Liver (tissue), 3 donors: ENCODE data around the gene RPL21.

ENCODE experiments used
- EGR1 ChIP-seq, 2 donors: IDR thresholded peaks; 2 replicates each; pipeline ENCODE4 v1.6.1; 2016 to 2018; ENCODE audit warnings: antibody characterized with exemption in 2 of 2, low read depth in 2 of 2
- FOXA1 ChIP-seq: IDR thresholded peaks from 2 replicates; pipeline ENCODE4 v1.6.1; 2016; ENCODE audit warnings: antibody characterized with exemption
- GABPA ChIP-seq, 2 donors: IDR thresholded peaks in 1 of 2; conservative IDR thresholded peaks in 1 of 2; 2 replicates each; pipeline ENCODE4 v1.6.1; 2016; ENCODE audit warnings: antibody characterized with exemption in 2 of 2, mild to moderate bottlenecking in 1 of 2, moderate library complexity in 1 of 2
- JUND ChIP-seq, 2 donors: IDR thresholded peaks; 2 replicates each; pipeline ENCODE4 v1.6.1; 2016; ENCODE audit warnings: antibody characterized with exemption in 2 of 2
- NR2F2 ChIP-seq: IDR thresholded peaks from 2 replicates; pipeline ENCODE4 v1.6.1; 2016; ENCODE audit warnings: antibody characterized with exemption
- RAD21 ChIP-seq, 2 donors: IDR thresholded peaks; 2 replicates each; pipeline ENCODE4 v1.6.1; 2016; ENCODE audit warnings: antibody characterized with exemption in 2 of 2, mild to moderate bottlenecking in 2 of 2
- RXRA ChIP-seq, 2 donors: IDR thresholded peaks; 2 replicates each; pipeline ENCODE4 v1.6.1; 2017 to 2018; ENCODE audit warnings: antibody characterized with exemption in 2 of 2, mild to moderate bottlenecking in 1 of 2
- SP1 ChIP-seq: IDR thresholded peaks from 2 replicates; pipeline ENCODE4 v1.6.1; 2018; ENCODE audit warnings: antibody characterized with exemption, mild to moderate bottlenecking
- TAF1 ChIP-seq: conservative IDR thresholded peaks from 2 replicates; pipeline ENCODE4 v1.6.1; 2016; ENCODE audit warnings: antibody characterized with exemption, mild to moderate bottlenecking
- TF ChIP-seq, protein P1 (sequence below): IDR thresholded peaks from 2 replicates; pipeline ENCODE4 v1.6.1; 2016; ENCODE audit warnings: antibody characterized with exemption, mild to moderate bottlenecking
- TF ChIP-seq, protein P2 (sequence below): fragments of 150-350 bp; IDR thresholded peaks from 2 replicates; pipeline ENCODE4 v1.5.1; 2017; ENCODE audit warnings: improper control_type of control experiment, low read depth, low read length; ENCODE audit not compliant: missing input control
- TF ChIP-seq, protein P3 (sequence below): IDR thresholded peaks from 2 replicates; pipeline ENCODE4 v1.6.1; 2016; ENCODE audit warnings: antibody characterized with exemption
- TF ChIP-seq, protein P4 (sequence below): IDR thresholded peaks from 2 replicates; pipeline ENCODE4 v1.6.1; 2016; ENCODE audit warnings: antibody characterized with exemption
- TF ChIP-seq, protein P5 (sequence below): IDR thresholded peaks from 2 replicates; pipeline ENCODE4 v1.6.1; 2016; ENCODE audit warnings: antibody characterized with exemption
- donor health status: healthy.
- donor health status: healthy.

DNA sequence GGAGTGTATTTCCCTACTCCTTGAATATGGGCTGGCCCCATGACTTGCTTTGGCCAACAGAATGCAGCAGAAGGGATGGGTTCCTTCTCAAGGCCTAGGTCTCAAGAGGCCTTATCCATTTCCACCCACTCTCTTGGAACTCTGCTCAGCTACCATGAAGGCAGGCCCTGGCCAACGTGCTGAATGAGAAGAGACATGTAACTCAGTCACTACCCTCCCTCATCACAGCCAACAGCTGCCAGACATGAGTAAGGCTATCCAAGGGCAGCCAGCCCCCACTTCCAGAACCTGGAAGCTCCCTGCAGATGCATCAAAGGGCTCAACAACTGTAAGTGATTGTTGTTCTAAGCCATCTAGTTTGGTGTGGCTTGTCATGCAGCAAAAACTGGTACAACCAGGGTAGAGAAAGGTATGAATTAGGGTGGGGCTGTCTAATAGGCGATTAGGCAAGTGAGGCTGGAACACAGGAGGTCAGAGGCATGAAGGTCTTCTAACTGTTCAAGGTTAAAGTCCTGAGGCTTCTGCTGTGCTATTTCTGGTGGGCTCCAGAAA is 17.8 kb downstream of the RPL21 start:
- TF ChIP-seq, protein P1, sequence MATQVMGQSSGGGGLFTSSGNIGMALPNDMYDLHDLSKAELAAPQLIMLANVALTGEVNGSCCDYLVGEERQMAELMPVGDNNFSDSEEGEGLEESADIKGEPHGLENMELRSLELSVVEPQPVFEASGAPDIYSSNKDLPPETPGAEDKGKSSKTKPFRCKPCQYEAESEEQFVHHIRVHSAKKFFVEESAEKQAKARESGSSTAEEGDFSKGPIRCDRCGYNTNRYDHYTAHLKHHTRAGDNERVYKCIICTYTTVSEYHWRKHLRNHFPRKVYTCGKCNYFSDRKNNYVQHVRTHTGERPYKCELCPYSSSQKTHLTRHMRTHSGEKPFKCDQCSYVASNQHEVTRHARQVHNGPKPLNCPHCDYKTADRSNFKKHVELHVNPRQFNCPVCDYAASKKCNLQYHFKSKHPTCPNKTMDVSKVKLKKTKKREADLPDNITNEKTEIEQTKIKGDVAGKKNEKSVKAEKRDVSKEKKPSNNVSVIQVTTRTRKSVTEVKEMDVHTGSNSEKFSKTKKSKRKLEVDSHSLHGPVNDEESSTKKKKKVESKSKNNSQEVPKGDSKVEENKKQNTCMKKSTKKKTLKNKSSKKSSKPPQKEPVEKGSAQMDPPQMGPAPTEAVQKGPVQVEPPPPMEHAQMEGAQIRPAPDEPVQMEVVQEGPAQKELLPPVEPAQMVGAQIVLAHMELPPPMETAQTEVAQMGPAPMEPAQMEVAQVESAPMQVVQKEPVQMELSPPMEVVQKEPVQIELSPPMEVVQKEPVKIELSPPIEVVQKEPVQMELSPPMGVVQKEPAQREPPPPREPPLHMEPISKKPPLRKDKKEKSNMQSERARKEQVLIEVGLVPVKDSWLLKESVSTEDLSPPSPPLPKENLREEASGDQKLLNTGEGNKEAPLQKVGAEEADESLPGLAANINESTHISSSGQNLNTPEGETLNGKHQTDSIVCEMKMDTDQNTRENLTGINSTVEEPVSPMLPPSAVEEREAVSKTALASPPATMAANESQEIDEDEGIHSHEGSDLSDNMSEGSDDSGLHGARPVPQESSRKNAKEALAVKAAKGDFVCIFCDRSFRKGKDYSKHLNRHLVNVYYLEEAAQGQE, result no peak
- TF ChIP-seq, protein P2, sequence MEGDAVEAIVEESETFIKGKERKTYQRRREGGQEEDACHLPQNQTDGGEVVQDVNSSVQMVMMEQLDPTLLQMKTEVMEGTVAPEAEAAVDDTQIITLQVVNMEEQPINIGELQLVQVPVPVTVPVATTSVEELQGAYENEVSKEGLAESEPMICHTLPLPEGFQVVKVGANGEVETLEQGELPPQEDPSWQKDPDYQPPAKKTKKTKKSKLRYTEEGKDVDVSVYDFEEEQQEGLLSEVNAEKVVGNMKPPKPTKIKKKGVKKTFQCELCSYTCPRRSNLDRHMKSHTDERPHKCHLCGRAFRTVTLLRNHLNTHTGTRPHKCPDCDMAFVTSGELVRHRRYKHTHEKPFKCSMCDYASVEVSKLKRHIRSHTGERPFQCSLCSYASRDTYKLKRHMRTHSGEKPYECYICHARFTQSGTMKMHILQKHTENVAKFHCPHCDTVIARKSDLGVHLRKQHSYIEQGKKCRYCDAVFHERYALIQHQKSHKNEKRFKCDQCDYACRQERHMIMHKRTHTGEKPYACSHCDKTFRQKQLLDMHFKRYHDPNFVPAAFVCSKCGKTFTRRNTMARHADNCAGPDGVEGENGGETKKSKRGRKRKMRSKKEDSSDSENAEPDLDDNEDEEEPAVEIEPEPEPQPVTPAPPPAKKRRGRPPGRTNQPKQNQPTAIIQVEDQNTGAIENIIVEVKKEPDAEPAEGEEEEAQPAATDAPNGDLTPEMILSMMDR, result no peak
- TF ChIP-seq FOXA1, result no peak
- TF ChIP-seq, protein P3, sequence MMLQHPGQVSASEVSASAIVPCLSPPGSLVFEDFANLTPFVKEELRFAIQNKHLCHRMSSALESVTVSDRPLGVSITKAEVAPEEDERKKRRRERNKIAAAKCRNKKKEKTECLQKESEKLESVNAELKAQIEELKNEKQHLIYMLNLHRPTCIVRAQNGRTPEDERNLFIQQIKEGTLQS, result no peak
- TF ChIP-seq SP1, result no peak
- TF ChIP-seq TAF1, result no peak
- no peak for TF ChIP-seq RAD21 (IDR thresholded peaks at IDR 0.05)
- TF ChIP-seq GABPA (IDR thresholded peaks at IDR 0.05 in 1 of 2, conservative IDR thresholded peaks at IDR 0.05 in 1 of 2), result no peak
- no peak for TF ChIP-seq RXRA (IDR thresholded peaks at IDR 0.05)
- TF ChIP-seq, protein P4, sequence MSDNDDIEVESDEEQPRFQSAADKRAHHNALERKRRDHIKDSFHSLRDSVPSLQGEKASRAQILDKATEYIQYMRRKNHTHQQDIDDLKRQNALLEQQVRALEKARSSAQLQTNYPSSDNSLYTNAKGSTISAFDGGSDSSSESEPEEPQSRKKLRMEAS, result no peak
- TF ChIP-seq EGR1 (IDR thresholded peaks at IDR 0.05; ENCODE audit: low read depth in 2 of 2), result no peak
- TF ChIP-seq JUND (IDR thresholded peaks at IDR 0.05), result no peak
- TF ChIP-seq, protein P5, sequence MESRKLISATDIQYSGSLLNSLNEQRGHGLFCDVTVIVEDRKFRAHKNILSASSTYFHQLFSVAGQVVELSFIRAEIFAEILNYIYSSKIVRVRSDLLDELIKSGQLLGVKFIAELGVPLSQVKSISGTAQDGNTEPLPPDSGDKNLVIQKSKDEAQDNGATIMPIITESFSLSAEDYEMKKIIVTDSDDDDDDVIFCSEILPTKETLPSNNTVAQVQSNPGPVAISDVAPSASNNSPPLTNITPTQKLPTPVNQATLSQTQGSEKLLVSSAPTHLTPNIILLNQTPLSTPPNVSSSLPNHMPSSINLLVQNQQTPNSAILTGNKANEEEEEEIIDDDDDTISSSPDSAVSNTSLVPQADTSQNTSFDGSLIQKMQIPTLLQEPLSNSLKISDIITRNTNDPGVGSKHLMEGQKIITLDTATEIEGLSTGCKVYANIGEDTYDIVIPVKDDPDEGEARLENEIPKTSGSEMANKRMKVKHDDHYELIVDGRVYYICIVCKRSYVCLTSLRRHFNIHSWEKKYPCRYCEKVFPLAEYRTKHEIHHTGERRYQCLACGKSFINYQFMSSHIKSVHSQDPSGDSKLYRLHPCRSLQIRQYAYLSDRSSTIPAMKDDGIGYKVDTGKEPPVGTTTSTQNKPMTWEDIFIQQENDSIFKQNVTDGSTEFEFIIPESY, result no peak
- no peak for TF ChIP-seq NR2F2
